ENCODE measurements around the gene BRF1.

- TF ChIP-seq CTCF (IDR thresholded peaks at IDR 0.05) (no peak), ATF3 (CRISPR knock-in tag; conservative IDR thresholded peaks at IDR 0.05) (no peak), ZNF512 (CRISPR knock-in tag; IDR thresholded peaks at IDR 0.05; ENCODE audit: borderline replicate concordance) (no peak), ZNF671 (CRISPR knock-in tag; IDR thresholded peaks at IDR 0.05) (no peak), FOXP4 (CRISPR knock-in tag; IDR thresholded peaks at IDR 0.05) (no peak), MXD4 (CRISPR knock-in tag; IDR thresholded peaks at IDR 0.05; ENCODE audit: borderline replicate concordance) (no peak), E2F4 (CRISPR knock-in tag; IDR thresholded peaks at IDR 0.05; ENCODE audit: borderline replicate concordance, low read depth) (no peak)
Measured at GRCh38 chr14:105200074-105200473, 100.7 kb downstream of the BRF1 start.

Measured in WTC11 (cell line).